WTC11 (cell line): ENCODE results near the gene NKIRAS2. TPM values are rescaled to one million over a fixed set of nuclear protein-coding genes. Genes with fewer than 3 reads are reported as not detected.

ENCODE experiments used
- ATAC-seq: fragments of 200-7000 bp; cut with Tn5 transposase; 2 replicates; pipeline ENCODE4 v1.10.0; 2021; ENCODE audit warnings: mild to moderate bottlenecking, moderate library complexity
- CTCF ChIA-PET: fragments of 300-600 bp; sonication (Branson Sonifier 250); formaldehyde crosslinking; loops from one replicate; lab custom pipeline; 2021; ENCODE audit warnings: antibody characterized with exemption; lab: Charles Lee
- POLR2A ChIA-PET: fragments of 350-600 bp; sonication (Branson Sonifier 250); formaldehyde crosslinking; loops from one replicate; lab custom pipeline; 2021; ENCODE audit warnings: antibody characterized with exemption; lab: Charles Lee
- DNase-seq: peaks from one replicate; pipeline ENCODE4 v3.0.0; 2021; ENCODE audit warnings: low spot score
- H3K27ac Mint-ChIP-seq: 2 replicates; pipeline ENCODE4 v1.8.0; 2021; ENCODE audit warnings: mixed read lengths
- H3K27me3 Mint-ChIP-seq: 2 replicates; pipeline ENCODE4 v1.8.0; 2021; ENCODE audit warnings: low read depth, mild to moderate bottlenecking, moderate library complexity, mixed read lengths
- H3K36me3 Mint-ChIP-seq: 2 replicates; pipeline ENCODE4 v1.8.0; 2021; ENCODE audit warnings: mixed read lengths
- H3K4me1 Mint-ChIP-seq: 2 replicates; pipeline ENCODE4 v1.8.0; 2022; ENCODE audit warnings: mixed read lengths
- H3K4me3 Mint-ChIP-seq: 2 replicates; pipeline ENCODE4 v1.8.0; 2021; ENCODE audit warnings: mild to moderate bottlenecking, moderate library complexity, mixed read lengths
- H3K9me3 Mint-ChIP-seq: 2 replicates; pipeline ENCODE4 v1.8.0; 2021; ENCODE audit warnings: mixed read lengths
- ARID4B ChIP-seq: sonication (generic); formaldehyde crosslinking; IDR thresholded peaks from 2 replicates; pipeline ENCODE4 v1.8.0; 2023; ENCODE audit warnings: missing genetic modification reagents, mild to moderate bottlenecking, borderline replicate concordance
- CREB1 ChIP-seq: sonication (generic); formaldehyde crosslinking; IDR thresholded peaks from 2 replicates; pipeline ENCODE4 v1.8.0; 2023; ENCODE audit warnings: mild to moderate bottlenecking, missing genetic modification reagents
- FOXJ3 ChIP-seq: sonication (generic); formaldehyde crosslinking; IDR thresholded peaks from 2 replicates; pipeline ENCODE4 v1.9.0; 2021; ENCODE audit warnings: missing genetic modification reagents, mild to moderate bottlenecking, borderline replicate concordance
- IRF1 ChIP-seq: sonication (generic); formaldehyde crosslinking; IDR thresholded peaks from 2 replicates; pipeline ENCODE4 v1.8.0; 2023; ENCODE audit warnings: missing genetic modification reagents
- NR1H2 ChIP-seq: sonication (generic); formaldehyde crosslinking; IDR thresholded peaks from 2 replicates; pipeline ENCODE4 v1.9.0; 2021; ENCODE audit warnings: mild to moderate bottlenecking, moderate library complexity, missing genetic modification reagents
- PRDM15 ChIP-seq: sonication (generic); formaldehyde crosslinking; IDR thresholded peaks from 2 replicates; pipeline ENCODE4 v1.8.0; 2022; ENCODE audit warnings: missing genetic modification reagents
- RORB ChIP-seq: fragments of 250-450 bp; sonication (Bioruptor Pico); IDR thresholded peaks from 2 replicates; pipeline ENCODE4 v1.9.0; 2021; ENCODE audit warnings: mild to moderate bottlenecking
- TCF7 ChIP-seq: sonication (generic); formaldehyde crosslinking; IDR thresholded peaks from 2 replicates; pipeline ENCODE4 v1.8.0; 2022; ENCODE audit warnings: mild to moderate bottlenecking, low read depth, missing genetic modification reagents, moderate library complexity
- TP53 ChIP-seq: sonication (generic); formaldehyde crosslinking; IDR thresholded peaks from 2 replicates; pipeline ENCODE4 v1.8.1; 2023; ENCODE audit warnings: mild to moderate bottlenecking, missing genetic modification reagents
- ZNF416 ChIP-seq: fragments of 250-450 bp; sonication (Bioruptor Pico); IDR thresholded peaks from 2 replicates; pipeline ENCODE4 v1.9.0; 2021; ENCODE audit warnings: mild to moderate bottlenecking, inconsistent platforms
- total RNA-seq: library from RNA; stranded (reverse); gene quantifications from 3 replicates; pipeline ENCODE4 v1.2.3, GENCODE V29; 2021
- TF ChIP-seq, protein P1 (sequence below): sonication (generic); formaldehyde crosslinking; IDR thresholded peaks from 2 replicates; pipeline ENCODE4 v1.8.1; 2022; ENCODE audit warnings: missing genetic modification reagents, borderline replicate concordance
- TF ChIP-seq, protein P2 (sequence below): sonication (generic); formaldehyde crosslinking; IDR thresholded peaks from 2 replicates; pipeline ENCODE4 v1.8.1; 2023; ENCODE audit warnings: mild to moderate bottlenecking, missing genetic modification reagents
- TF ChIP-seq, protein P3 (sequence below): fragments of 250-450 bp; sonication (Bioruptor Pico); conservative IDR thresholded peaks from 2 replicates; pipeline ENCODE4 v1.9.0; 2021; ENCODE audit warnings: mild to moderate bottlenecking

NKIRAS2 gene
- total RNA-seq, 1 experiment from 2014 or later, result 36.1 TPM

GRCh38 chr17:42053731-42054500 lies 34.0 kb downstream of the NKIRAS2 start (continued):
- TF ChIP-seq ARID4B (CRISPR knock-in tag) (no peak), IRF1 (CRISPR knock-in tag) (no peak)
- TF ChIP-seq, protein P1, sequence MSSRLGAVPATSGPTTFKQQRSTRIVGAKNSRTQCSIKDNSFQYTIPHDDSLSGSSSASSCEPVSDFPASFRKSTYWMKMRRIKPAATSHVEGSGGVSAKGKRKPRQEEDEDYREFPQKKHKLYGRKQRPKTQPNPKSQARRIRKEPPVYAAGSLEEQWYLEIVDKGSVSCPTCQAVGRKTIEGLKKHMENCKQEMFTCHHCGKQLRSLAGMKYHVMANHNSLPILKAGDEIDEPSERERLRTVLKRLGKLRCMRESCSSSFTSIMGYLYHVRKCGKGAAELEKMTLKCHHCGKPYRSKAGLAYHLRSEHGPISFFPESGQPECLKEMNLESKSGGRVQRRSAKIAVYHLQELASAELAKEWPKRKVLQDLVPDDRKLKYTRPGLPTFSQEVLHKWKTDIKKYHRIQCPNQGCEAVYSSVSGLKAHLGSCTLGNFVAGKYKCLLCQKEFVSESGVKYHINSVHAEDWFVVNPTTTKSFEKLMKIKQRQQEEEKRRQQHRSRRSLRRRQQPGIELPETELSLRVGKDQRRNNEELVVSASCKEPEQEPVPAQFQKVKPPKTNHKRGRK, result no peak

DNA sequence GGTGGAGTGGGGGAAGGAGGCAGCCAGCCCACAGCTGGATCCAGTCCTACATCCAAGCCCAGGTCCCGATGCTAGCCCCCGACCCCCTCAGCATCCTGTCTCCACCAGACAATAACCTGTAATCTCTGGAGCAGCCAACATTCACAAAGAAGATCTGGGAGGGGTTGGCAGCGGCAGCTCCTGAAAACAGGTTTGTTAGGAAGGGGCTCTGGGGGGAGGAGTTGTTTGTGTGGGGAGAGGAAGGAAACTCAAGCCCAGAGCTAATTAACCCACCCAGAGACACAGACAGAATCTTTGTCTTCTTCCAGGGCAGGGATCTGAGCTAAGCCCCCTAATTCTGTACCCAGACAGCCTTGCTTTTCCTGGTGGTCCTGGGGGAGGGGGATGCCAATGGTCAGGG lies 35.1 kb downstream of the NKIRAS2 start:
- Mint-ChIP-seq H3K4me3 (peak overlapping the region; percentile 3; the same call in 1 of the 2 replicates), H3K9me3 (no peaks in the 10 kb centered on the region), H3K27me3 (peaks cover 6% of the 10 kb centered on the region)
- TF ChIP-seq, protein P2, sequence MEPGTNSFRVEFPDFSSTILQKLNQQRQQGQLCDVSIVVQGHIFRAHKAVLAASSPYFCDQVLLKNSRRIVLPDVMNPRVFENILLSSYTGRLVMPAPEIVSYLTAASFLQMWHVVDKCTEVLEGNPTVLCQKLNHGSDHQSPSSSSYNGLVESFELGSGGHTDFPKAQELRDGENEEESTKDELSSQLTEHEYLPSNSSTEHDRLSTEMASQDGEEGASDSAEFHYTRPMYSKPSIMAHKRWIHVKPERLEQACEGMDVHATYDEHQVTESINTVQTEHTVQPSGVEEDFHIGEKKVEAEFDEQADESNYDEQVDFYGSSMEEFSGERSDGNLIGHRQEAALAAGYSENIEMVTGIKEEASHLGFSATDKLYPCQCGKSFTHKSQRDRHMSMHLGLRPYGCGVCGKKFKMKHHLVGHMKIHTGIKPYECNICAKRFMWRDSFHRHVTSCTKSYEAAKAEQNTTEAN, result no peak
- TF ChIP-seq RORB (CRISPR knock-in tag), result no peak
- no peak for TF ChIP-seq NR1H2 (CRISPR knock-in tag)
- TF ChIP-seq PRDM15, result 0 out of 2 replicates have a peak, but pooled peaks have one; percentile 37
- no peak for TF ChIP-seq ZNF416 (CRISPR knock-in tag)
- TF ChIP-seq, all 79 proteins: peak for 1
- Mint-ChIP-seq H3K36me3 (no peaks in the 10 kb centered on the region), H3K4me1 (peaks cover 46% of the 10 kb centered on the region), H3K27ac (no peak overlapping the region)
- no peak for DNase-seq
- ChIA-PET POLR2A (interaction anchor here (0.6 to 1.5 kb wide), 2 partner anchors 13 to 89 kb away, joined by 3 to 4 read pairs; no protein-coding TSS in a partner anchor), CTCF (interaction anchor here (0.6 to 4.9 kb wide), 17 partner anchors 12 to 472 kb away, joined by 3 to 26 read pairs (median 4); partner anchors contain the start of genes DHX58 and NKIRAS2)
- no peak for ATAC-seq

DNA sequence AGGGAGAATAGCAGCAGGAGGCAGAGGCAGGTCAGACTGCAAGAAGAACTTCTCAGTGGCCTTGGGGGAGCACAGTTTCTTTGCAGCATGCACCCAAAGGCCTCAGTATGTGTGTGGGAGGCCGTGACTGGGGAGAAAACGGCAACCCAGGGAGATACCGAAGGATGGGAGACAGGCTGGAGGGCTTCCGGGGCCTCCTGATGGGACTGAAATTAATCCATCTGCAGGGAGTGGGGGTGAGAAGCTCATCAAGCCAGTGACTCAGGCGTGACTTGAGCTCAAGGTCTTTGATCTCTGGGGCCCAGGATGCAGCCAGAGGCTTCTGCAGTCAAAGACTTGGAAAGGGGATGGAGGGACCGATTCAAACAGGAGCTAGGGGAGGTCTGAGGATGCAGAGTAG lies 35.6 kb downstream of the NKIRAS2 start:
- Mint-ChIP-seq H3K27me3 (peaks cover 6% of the 10 kb centered on the region), H3K9me3 (no peaks in the 10 kb centered on the region), H3K4me3 (no peak overlapping the region), H3K27ac (no peak overlapping the region), H3K36me3 (no peaks in the 10 kb centered on the region), H3K4me1 (peaks cover 46% of the 10 kb centered on the region)
- DNase-seq, result no peak
- CTCF ChIA-PET, result interaction anchor here (0.9 to 4.9 kb wide), 13 partner anchors 11 to 472 kb away, joined by 3 to 26 read pairs (median 4); partner anchors contain the start of genes DHX58 and NKIRAS2
- POLR2A ChIA-PET, result interaction anchor here (1.5 kb wide), 1 partner anchor 12 kb away, joined by 3 read pairs; no protein-coding TSS in a partner anchor
- no peak for ATAC-seq
- TF ChIP-seq FOXJ3 (CRISPR knock-in tag) (no peak), TCF7 (CRISPR knock-in tag) (no peak), CREB1 (CRISPR knock-in tag) (no peak), TP53 (no peak)
- TF ChIP-seq, protein P3, sequence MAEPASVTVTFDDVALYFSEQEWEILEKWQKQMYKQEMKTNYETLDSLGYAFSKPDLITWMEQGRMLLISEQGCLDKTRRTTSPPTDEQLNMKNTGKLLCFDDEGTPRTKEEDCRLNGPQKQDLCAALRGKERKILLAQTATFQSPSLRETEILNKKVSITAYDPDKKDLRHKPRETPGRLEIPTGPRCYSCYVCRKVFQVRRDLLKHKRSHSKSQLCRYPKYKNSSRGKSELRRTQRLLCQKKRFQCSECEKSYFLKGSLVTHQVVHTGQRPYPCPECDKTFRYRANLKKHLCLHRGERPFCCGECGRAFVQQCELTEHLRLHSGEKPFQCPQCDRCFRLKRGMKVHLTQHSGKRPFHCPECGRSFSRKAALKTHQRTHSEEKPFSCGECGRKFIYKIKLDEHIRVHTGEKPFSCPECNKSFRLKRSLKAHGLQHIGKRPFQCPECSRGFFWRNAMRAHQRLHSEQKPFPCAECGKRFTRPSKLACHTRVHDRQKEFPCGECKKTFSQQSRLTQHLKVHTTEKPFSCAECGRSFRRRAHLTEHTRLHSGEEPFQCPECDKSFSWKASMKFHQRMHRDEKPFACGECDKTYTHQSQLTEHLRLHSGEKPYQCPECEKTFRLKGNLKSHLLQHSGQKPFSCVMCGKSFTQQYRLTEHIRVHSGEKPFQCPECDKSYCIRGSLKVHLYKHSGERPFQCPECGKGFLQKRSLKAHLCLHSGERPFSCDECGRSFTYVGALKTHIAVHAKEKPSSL (CRISPR knock-in tag), result no peak
